IMR-90 (cell line): ENCODE measurements around the gene ARMC9.

Source experiments
- BHLHE40 ChIP-seq: fragments of 150-350 bp; IDR thresholded peaks from 2 replicates; pipeline ENCODE4 v1.6.1; 2016; ENCODE audit warnings: mild to moderate bottlenecking, low read depth, low read length
- CEBPB ChIP-seq: IDR thresholded peaks from 2 replicates; pipeline ENCODE4 v1.6.1; 2012; ENCODE audit warnings: low read depth, low read length, improper control_type of control experiment
- FOS ChIP-seq: fragments of 150-350 bp; IDR thresholded peaks from 2 replicates; pipeline ENCODE4 v1.6.1; 2016; ENCODE audit warnings: low read depth, low read length
- MAFK ChIP-seq: IDR thresholded peaks from 2 replicates; pipeline ENCODE4 v1.6.1; 2012; ENCODE audit warnings: low read depth, low read length, improper control_type of control experiment
- POLR2A ChIP-seq: IDR thresholded peaks from 2 replicates; pipeline ENCODE4 v1.6.1; 2012; ENCODE audit warnings: mild to moderate bottlenecking, low read depth, low read length
- TF ChIP-seq, protein P1 (sequence below): conservative IDR thresholded peaks from 2 replicates; pipeline ENCODE4 v1.5.1; 2012; ENCODE audit warnings: mild to moderate bottlenecking, low read depth, low read length, improper control_type of control experiment
- TF ChIP-seq, protein P2 (sequence below): fragments of 150-350 bp; IDR thresholded peaks from 2 replicates; pipeline ENCODE4 v1.6.1; 2017; ENCODE audit warnings: mild to moderate bottlenecking, antibody characterized with exemption, low read length, low read depth

DNA sequence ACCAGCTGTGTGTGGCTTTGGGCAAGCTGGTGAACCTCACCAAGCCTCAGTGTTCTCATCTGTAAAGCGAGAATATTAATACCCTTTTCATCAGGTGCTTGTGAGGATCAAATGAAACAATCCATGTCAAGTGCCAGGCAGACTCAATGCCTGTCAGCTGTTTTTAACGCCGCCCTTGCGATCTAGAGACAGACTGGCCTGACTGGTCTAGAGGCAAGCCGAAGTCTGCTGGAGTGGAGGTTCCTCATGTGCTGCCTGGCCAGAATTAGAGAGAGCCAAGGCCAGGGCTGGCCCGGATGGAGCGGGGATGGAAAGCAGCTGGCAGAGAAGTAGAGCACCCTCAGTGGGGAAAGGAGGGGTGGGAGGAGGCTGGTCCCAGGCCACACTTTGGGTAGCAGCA, 122.6 kb downstream of the ARMC9 start:
- TF ChIP-seq, protein P1, sequence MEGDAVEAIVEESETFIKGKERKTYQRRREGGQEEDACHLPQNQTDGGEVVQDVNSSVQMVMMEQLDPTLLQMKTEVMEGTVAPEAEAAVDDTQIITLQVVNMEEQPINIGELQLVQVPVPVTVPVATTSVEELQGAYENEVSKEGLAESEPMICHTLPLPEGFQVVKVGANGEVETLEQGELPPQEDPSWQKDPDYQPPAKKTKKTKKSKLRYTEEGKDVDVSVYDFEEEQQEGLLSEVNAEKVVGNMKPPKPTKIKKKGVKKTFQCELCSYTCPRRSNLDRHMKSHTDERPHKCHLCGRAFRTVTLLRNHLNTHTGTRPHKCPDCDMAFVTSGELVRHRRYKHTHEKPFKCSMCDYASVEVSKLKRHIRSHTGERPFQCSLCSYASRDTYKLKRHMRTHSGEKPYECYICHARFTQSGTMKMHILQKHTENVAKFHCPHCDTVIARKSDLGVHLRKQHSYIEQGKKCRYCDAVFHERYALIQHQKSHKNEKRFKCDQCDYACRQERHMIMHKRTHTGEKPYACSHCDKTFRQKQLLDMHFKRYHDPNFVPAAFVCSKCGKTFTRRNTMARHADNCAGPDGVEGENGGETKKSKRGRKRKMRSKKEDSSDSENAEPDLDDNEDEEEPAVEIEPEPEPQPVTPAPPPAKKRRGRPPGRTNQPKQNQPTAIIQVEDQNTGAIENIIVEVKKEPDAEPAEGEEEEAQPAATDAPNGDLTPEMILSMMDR: no peak
- TF ChIP-seq POLR2A: no peak
- TF ChIP-seq FOS: no peak
- no peak for TF ChIP-seq MAFK
- TF ChIP-seq BHLHE40: no peak
- no peak for TF ChIP-seq CEBPB
- TF ChIP-seq, protein P2, sequence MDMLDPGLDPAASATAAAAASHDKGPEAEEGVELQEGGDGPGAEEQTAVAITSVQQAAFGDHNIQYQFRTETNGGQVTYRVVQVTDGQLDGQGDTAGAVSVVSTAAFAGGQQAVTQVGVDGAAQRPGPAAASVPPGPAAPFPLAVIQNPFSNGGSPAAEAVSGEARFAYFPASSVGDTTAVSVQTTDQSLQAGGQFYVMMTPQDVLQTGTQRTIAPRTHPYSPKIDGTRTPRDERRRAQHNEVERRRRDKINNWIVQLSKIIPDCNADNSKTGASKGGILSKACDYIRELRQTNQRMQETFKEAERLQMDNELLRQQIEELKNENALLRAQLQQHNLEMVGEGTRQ: no peak
